ENCODE data around the gene WAC. TPM values are rescaled to one million over a fixed set of nuclear protein-coding genes. Genes with fewer than 3 reads are reported as not detected.

The WAC gene
- total RNA-seq, 2 donors from 2014 or later: 133 TPM

DNA sequence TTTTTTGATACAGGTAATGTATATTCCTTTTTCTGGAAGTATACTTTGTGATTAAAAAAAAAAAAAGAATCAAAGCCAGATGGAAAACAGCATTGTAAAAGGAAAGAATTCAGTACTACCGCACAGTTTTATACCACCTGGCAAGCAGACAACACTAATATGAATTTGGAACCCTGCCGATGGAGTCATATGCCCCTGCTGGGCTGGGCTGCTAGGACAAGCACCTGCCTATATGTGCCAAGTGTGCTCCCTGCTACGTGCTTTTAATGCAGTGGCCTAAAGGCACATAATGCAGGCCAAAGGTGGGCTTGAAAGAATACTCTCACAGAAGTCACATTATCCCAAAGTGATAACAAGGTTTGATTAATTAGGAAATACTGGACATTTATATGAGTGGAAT, 29.8 kb upstream of the WAC start:
- no peak overlapping the region for H3K27ac ChIP-seq (ENCODE audit: low read depth, low read length)
- H3K36me3 Mint-ChIP-seq (ENCODE audit: low read depth): no peaks in the 10 kb centered on the region
- no peak overlapping the region for H3K27ac Mint-ChIP-seq
- H3K9me3 ChIP-seq (ENCODE audit: control insufficient read depth, low read length): no peaks in the 10 kb centered on the region
- H3K9me3 Mint-ChIP-seq: no peaks in the 10 kb centered on the region
- H3K27me3 ChIP-seq (ENCODE audit: control insufficient read depth, insufficient read depth, low read length, poor library complexity, severe bottlenecking): no peaks in the 10 kb centered on the region
- TF ChIP-seq, protein P1, sequence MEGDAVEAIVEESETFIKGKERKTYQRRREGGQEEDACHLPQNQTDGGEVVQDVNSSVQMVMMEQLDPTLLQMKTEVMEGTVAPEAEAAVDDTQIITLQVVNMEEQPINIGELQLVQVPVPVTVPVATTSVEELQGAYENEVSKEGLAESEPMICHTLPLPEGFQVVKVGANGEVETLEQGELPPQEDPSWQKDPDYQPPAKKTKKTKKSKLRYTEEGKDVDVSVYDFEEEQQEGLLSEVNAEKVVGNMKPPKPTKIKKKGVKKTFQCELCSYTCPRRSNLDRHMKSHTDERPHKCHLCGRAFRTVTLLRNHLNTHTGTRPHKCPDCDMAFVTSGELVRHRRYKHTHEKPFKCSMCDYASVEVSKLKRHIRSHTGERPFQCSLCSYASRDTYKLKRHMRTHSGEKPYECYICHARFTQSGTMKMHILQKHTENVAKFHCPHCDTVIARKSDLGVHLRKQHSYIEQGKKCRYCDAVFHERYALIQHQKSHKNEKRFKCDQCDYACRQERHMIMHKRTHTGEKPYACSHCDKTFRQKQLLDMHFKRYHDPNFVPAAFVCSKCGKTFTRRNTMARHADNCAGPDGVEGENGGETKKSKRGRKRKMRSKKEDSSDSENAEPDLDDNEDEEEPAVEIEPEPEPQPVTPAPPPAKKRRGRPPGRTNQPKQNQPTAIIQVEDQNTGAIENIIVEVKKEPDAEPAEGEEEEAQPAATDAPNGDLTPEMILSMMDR (conservative IDR thresholded peaks at IDR 0.05): peak; percentile 51
- WGBS, 2 experiments (ENCODE audit: insufficient coverage in 1 of 2, insufficient read length in 1 of 2): 89 to 93% methylated on average over 1 to 3 of the region's 3 CpGs
- DNase-seq: no peak
- peaks cover 12% of the 10 kb centered on the region for H3K4me1 Mint-ChIP-seq
- H3K4me3 ChIP-seq (ENCODE audit: low read length): no peak overlapping the region
- H3K4me1 ChIP-seq (ENCODE audit: control insufficient read depth, insufficient read depth, low read length): no peaks in the 10 kb centered on the region
- H3K9ac ChIP-seq (ENCODE audit: extremely low read depth, low read length, poor library complexity, severe bottlenecking): no peak overlapping the region
- peaks cover 3% of the 10 kb centered on the region for H3K27me3 Mint-ChIP-seq (ENCODE audit: insufficient read depth)
- no peaks in the 10 kb centered on the region for H3K36me3 ChIP-seq (ENCODE audit: control insufficient read depth, insufficient read depth, low read length)
- H3K4me3 Mint-ChIP-seq: no peak overlapping the region

DNA sequence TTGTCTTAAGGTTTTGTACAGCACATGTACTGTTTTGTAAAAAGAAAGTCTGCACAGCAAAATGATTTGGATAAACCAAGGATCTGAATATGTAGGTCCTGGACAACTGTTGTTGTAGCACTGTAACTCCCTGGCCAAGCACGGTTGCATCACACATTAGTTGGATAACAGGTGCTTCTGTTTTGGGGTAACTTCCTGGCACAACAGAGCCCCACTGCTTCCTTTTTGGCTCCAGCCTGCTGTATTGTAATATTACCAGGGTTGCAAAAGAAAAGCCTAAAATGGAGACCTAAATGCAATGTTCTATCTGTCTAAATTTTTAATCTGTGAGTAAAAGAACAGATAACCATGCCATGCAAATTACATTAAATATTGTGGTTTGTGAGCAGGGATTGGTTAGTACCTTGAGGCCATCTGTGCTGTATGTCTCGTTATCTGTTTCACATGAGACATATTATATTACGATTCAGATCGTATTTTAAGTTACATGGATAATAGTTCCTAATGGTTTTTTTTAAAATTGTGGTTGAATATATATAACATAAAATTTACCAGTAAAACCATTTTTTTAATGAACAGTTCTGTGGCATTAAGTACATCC, 27.5 kb upstream of the WAC start:
- Histone ChIP-seq H3K9ac (ENCODE audit: extremely low read depth, low read length, poor library complexity, severe bottlenecking) (no peak overlapping the region), H3K27ac (ENCODE audit: low read depth, low read length) (no peak overlapping the region), H3K4me1 (ENCODE audit: control insufficient read depth, insufficient read depth, low read length) (no peaks in the 10 kb centered on the region), H3K4me3 (ENCODE audit: low read length) (no peak overlapping the region), H3K27me3 (ENCODE audit: control insufficient read depth, insufficient read depth, low read length, poor library complexity, severe bottlenecking) (no peaks in the 10 kb centered on the region), H3K36me3 (ENCODE audit: control insufficient read depth, insufficient read depth, low read length) (no peaks in the 10 kb centered on the region), H3K9me3 (ENCODE audit: control insufficient read depth, low read length) (no peaks in the 10 kb centered on the region)
- H3K27me3 Mint-ChIP-seq (ENCODE audit: insufficient read depth): peaks cover 3% of the 10 kb centered on the region
- no peak overlapping the region for H3K27ac Mint-ChIP-seq
- TF ChIP-seq, protein P1 (conservative IDR thresholded peaks at IDR 0.05): no peak
- peaks cover 5% of the 10 kb centered on the region for H3K4me1 Mint-ChIP-seq
- no peak overlapping the region for H3K4me3 Mint-ChIP-seq
- no peak for DNase-seq
- 89% methylated on average over 2 of the region's 4 CpGs; no CpG with 5 or more reads in 1 of the 2 experiments for WGBS, 2 experiments (ENCODE audit: insufficient coverage in 1 of 2, insufficient read length in 1 of 2)
- H3K9me3 Mint-ChIP-seq: no peaks in the 10 kb centered on the region
- no peaks in the 10 kb centered on the region for H3K36me3 Mint-ChIP-seq (ENCODE audit: low read depth)

DNA sequence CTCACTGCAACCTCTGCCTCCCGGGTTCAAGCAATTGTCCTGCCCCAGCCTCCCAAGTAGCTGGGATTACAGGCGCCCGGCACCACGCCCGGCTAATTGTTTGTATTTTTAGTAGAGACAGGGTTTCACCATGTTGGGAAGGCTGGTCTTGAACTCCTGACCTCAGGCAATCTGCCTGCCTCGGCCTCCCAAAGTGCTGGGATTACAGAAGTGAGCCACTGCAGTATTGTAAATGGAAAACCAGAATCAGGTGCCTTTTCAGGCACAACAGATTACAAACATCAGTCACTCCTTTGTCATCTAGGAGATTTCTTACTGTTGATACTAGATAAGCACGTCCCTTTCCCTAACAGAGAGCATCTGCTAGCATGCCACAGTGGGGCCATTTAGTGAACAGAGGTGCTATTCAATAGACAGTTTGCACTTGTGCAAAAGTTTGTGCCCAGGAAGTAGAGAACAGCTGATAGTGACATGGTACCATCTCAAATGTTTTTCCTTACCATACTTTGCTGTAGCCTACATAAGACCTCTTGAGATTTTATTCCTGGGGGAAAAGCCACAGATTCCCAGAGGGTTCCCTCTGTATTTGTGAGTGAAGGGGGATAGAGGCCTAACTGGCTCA, 24.5 kb upstream of the WAC start:
- Histone ChIP-seq H3K4me3 (ENCODE audit: low read length) (no peak overlapping the region), H3K9me3 (ENCODE audit: control insufficient read depth, low read length) (no peaks in the 10 kb centered on the region), H3K9ac (ENCODE audit: extremely low read depth, low read length, poor library complexity, severe bottlenecking) (no peak overlapping the region), H3K36me3 (ENCODE audit: control insufficient read depth, insufficient read depth, low read length) (no peaks in the 10 kb centered on the region), H3K4me1 (ENCODE audit: control insufficient read depth, insufficient read depth, low read length) (no peaks in the 10 kb centered on the region), H3K27ac (ENCODE audit: low read depth, low read length) (no peak overlapping the region), H3K27me3 (ENCODE audit: control insufficient read depth, insufficient read depth, low read length, poor library complexity, severe bottlenecking) (no peaks in the 10 kb centered on the region)
- peaks cover 2% of the 10 kb centered on the region for H3K4me1 Mint-ChIP-seq
- H3K9me3 Mint-ChIP-seq: no peaks in the 10 kb centered on the region
- H3K27ac Mint-ChIP-seq: no peak overlapping the region
- H3K4me3 Mint-ChIP-seq: no peak overlapping the region
- no peaks in the 10 kb centered on the region for H3K36me3 Mint-ChIP-seq (ENCODE audit: low read depth)
- TF ChIP-seq, protein P1 (conservative IDR thresholded peaks at IDR 0.05): no peak
- DNase-seq: no peak
- no peaks in the 10 kb centered on the region for H3K27me3 Mint-ChIP-seq (ENCODE audit: insufficient read depth)
- WGBS, 2 experiments (ENCODE audit: insufficient coverage in 1 of 2, insufficient read length in 1 of 2): 84 to 93% methylated on average over 6 to 7 of the region's 7 CpGs

All from endodermal cell (in vitro differentiated cells).